ENCODE data around the gene APPL2.

Gene APPL2

GRCh38 chr12:105228494-105228893 is 7.5 kb downstream of the APPL2 start:
- Histone ChIP-seq H3K79me2 (ENCODE audit: insufficient read depth, low read length) (no peaks in the 10 kb centered on the region), H3K9me2 (ENCODE audit: low read depth, low read length) (no peaks in the 10 kb centered on the region), H3K9me3 (ENCODE audit: low read length) (no peaks in the 10 kb centered on the region), H3K4me3 (ENCODE audit: low read depth, low read length, poor library complexity, severe bottlenecking) (no peak overlapping the region), H3K4me1 (ENCODE audit: insufficient read depth, low read length, severe bottlenecking) (peaks cover 9% of the 10 kb centered on the region), H3F3A (ENCODE audit: insufficient read depth, low read length) (no peaks in the 10 kb centered on the region), H3K9ac (ENCODE audit: low read length) (no peak overlapping the region), H3K4me2 (ENCODE audit: low read length) (no peak overlapping the region), H3K36me3 (ENCODE audit: insufficient read depth, low read length) (no peaks in the 10 kb centered on the region), H3K27me3 (ENCODE audit: insufficient read depth, low read length) (no peaks in the 10 kb centered on the region), H2AFZ (ENCODE audit: low read length) (no peak overlapping the region), H4K20me1 (ENCODE audit: insufficient read depth, low read length) (no peaks in the 10 kb centered on the region), H3K27ac (ENCODE audit: low read depth, low read length, poor library complexity, severe bottlenecking) (no peak overlapping the region)
- TF ChIP-seq CTCF (IDR thresholded peaks at IDR 0.05; ENCODE audit: low read length) = no peak
- TF ChIP-seq EZH2 (IDR thresholded peaks at IDR 0.05; ENCODE audit: borderline replicate concordance, low read length) = no peak

GRCh38 chr12:105227879-105228278 is 8.1 kb downstream of the APPL2 start:
- Histone ChIP-seq H3K36me3 (ENCODE audit: insufficient read depth, low read length) (no peaks in the 10 kb centered on the region), H3K4me1 (ENCODE audit: insufficient read depth, low read length, severe bottlenecking) (peaks cover 3% of the 10 kb centered on the region), H3F3A (ENCODE audit: insufficient read depth, low read length) (no peaks in the 10 kb centered on the region), H3K4me2 (ENCODE audit: low read length) (no peak overlapping the region), H4K20me1 (ENCODE audit: insufficient read depth, low read length) (no peaks in the 10 kb centered on the region), H3K79me2 (ENCODE audit: insufficient read depth, low read length) (no peaks in the 10 kb centered on the region), H3K9me3 (ENCODE audit: low read length) (no peaks in the 10 kb centered on the region), H3K27me3 (ENCODE audit: insufficient read depth, low read length) (no peaks in the 10 kb centered on the region), H3K27ac (ENCODE audit: low read depth, low read length, poor library complexity, severe bottlenecking) (no peak overlapping the region), H2AFZ (ENCODE audit: low read length) (no peak overlapping the region), H3K9me2 (ENCODE audit: low read depth, low read length) (no peaks in the 10 kb centered on the region), H3K4me3 (ENCODE audit: low read depth, low read length, poor library complexity, severe bottlenecking) (no peak overlapping the region), H3K9ac (ENCODE audit: low read length) (no peak overlapping the region)
- no peak for TF ChIP-seq CTCF (IDR thresholded peaks at IDR 0.05; ENCODE audit: low read length)

- H3K4me1 ChIP-seq (ENCODE audit: insufficient read depth, low read length, severe bottlenecking) = no peaks in the 10 kb centered on the region
- no peak overlapping the region for H3K9ac ChIP-seq (ENCODE audit: low read length)
- no peaks in the 10 kb centered on the region for H3K27me3 ChIP-seq (ENCODE audit: insufficient read depth, low read length)
- no peaks in the 10 kb centered on the region for H3F3A ChIP-seq (ENCODE audit: insufficient read depth, low read length)
- no peak overlapping the region for H3K4me2 ChIP-seq (ENCODE audit: low read length)
- no peaks in the 10 kb centered on the region for H3K79me2 ChIP-seq (ENCODE audit: insufficient read depth, low read length)
- no peaks in the 10 kb centered on the region for H3K9me3 ChIP-seq (ENCODE audit: low read length)
- no peaks in the 10 kb centered on the region for H3K9me2 ChIP-seq (ENCODE audit: low read depth, low read length)
- no peak overlapping the region for H2AFZ ChIP-seq (ENCODE audit: low read length)
- H3K4me3 ChIP-seq (ENCODE audit: low read depth, low read length, poor library complexity, severe bottlenecking) = no peak overlapping the region
- TF ChIP-seq EZH2 (IDR thresholded peaks at IDR 0.05; ENCODE audit: borderline replicate concordance, low read length) (no peak), CTCF (IDR thresholded peaks at IDR 0.05; ENCODE audit: low read length) (no peak)
- no peak overlapping the region for H3K27ac ChIP-seq (ENCODE audit: low read depth, low read length, poor library complexity, severe bottlenecking)
- H3K36me3 ChIP-seq (ENCODE audit: insufficient read depth, low read length) = no peaks in the 10 kb centered on the region
- no peaks in the 10 kb centered on the region for H4K20me1 ChIP-seq (ENCODE audit: insufficient read depth, low read length)
Observed at GRCh38 chr12:105226219-105226618, 9.8 kb downstream of the APPL2 start.

All from OCI-LY1 (cell line).